ENCODE results near the gene ADRA2B.
"Not testable (repeated sequence)": the region's sequence is repeated elsewhere in the genome, so short reads cannot be mapped to it uniquely, and the experiment has no call there.

ADRA2B gene

GRCh38 chr2:96067098-96067660 lies 49.2 kb downstream of the ADRA2B start:
- not testable (repeated sequence) for H3K4me3 ChIP-seq; H3K27ac ChIP-seq; H3K4me1 ChIP-seq; H3K4me2 ChIP-seq; H4K20me1 ChIP-seq; H3K27me3 ChIP-seq; H3K9me3 ChIP-seq (replicated peaks in 1 of 11); H3K36me3 ChIP-seq; H3K9ac ChIP-seq

DNA sequence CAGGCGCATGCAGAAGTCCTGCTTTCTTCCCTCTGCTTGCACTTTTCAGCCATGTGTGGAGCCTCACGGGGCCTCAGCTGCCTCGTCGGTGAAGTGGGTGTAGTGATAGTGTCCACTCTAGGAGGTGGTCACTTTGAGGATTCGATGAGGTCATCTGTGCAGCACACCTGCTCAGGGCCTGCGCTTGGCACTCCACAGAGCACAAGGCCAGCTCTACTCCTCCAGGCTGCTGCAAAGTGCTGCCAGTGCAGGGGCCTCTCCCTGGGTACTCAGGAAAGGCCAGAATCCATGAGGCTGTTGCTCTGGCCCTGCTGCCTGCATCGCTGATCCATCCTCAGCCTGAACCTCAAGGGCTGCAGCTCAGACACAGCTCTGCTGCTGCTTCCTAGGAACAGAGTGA lies 49.9 kb downstream of the ADRA2B start:
- peaks cover 0 to 12% (median 3%) of the 10 kb centered on the region in 10 experiments; a peak in 8 of 20 replicates for H3K4me1 ChIP-seq
- not testable (repeated sequence) for H3K27me3 ChIP-seq; H3K4me2 ChIP-seq; H3K4me3 ChIP-seq; H4K20me1 ChIP-seq; H3K9ac ChIP-seq; H3K9me3 ChIP-seq (replicated peaks in 1 of 11); H3K27ac ChIP-seq; H3K36me3 ChIP-seq

- not testable (repeated sequence) for H3K9me3 ChIP-seq (replicated peaks in 1 of 11); H3K4me3 ChIP-seq; H3K9ac ChIP-seq; H3K27ac ChIP-seq; H3K36me3 ChIP-seq; H4K20me1 ChIP-seq; H3K27me3 ChIP-seq; H3K4me2 ChIP-seq
- peaks cover 0 to 12% (median 3%) of the 10 kb centered on the region in 10 experiments; a peak in 8 of 20 replicates for H3K4me1 ChIP-seq
Observed at GRCh38 chr2:96065954-96066353, 50.4 kb downstream of the ADRA2B start.

DNA sequence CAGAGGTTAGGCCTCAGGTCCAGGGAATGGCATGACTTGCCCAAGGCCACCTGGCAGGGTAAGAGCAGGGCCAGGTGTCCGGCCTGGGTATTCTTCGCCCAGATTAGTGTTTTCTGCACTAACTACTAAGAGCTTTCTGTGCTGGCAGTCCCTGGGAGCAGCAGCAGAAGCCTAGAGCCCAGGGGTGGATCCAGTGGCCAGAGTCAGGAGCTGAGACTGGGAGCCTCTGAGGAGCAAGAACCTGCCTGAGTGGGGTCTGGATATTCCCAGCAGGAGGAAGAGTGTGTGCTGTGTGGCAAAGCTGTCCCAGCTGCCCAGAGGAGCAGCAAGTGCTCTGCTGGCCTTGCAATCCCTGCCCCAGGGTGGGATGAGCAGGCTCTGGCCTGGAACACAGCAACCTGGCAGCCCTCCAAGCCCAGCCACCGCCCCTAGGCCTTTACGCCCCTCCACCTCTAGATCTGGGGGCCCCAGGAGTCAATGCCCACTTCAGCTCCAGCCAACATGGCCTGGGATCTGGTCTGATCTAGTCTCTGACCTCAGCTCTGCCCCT lies 50.9 kb downstream of the ADRA2B start:
- H3K9ac ChIP-seq = no peak overlapping the region
- no peak overlapping the region for H3K27ac ChIP-seq
- no peak for TF ChIP-seq Cebpa-rat (IDR thresholded peaks at IDR 0.05)
- H3K27me3 ChIP-seq = no peaks in the 10 kb centered on the region
- no peaks in the 10 kb centered on the region for H3K9me3 ChIP-seq (replicated peaks in 1 of 11)
- no peak overlapping the region for H3K4me2 ChIP-seq
- H3K36me3 ChIP-seq = no peaks in the 10 kb centered on the region
- peaks cover 0 to 12% (median 3%) of the 10 kb centered on the region in 10 experiments; a peak in 8 of 20 replicates for H3K4me1 ChIP-seq
- H4K20me1 ChIP-seq = no peaks in the 10 kb centered on the region
- H3K4me3 ChIP-seq = no peak overlapping the region

GRCh38 chr2:96064760-96065159 lies 51.6 kb downstream of the ADRA2B start:
- H4K20me1 ChIP-seq; H3K27me3 ChIP-seq; H3K9me3 ChIP-seq (replicated peaks in 1 of 11); H3K27ac ChIP-seq; H3K9ac ChIP-seq; H3K4me2 ChIP-seq; H3K36me3 ChIP-seq; H3K4me3 ChIP-seq: not testable (repeated sequence)
- peaks cover 0 to 12% (median 3%) of the 10 kb centered on the region in 10 experiments; a peak in 8 of 20 replicates for H3K4me1 ChIP-seq

DNA sequence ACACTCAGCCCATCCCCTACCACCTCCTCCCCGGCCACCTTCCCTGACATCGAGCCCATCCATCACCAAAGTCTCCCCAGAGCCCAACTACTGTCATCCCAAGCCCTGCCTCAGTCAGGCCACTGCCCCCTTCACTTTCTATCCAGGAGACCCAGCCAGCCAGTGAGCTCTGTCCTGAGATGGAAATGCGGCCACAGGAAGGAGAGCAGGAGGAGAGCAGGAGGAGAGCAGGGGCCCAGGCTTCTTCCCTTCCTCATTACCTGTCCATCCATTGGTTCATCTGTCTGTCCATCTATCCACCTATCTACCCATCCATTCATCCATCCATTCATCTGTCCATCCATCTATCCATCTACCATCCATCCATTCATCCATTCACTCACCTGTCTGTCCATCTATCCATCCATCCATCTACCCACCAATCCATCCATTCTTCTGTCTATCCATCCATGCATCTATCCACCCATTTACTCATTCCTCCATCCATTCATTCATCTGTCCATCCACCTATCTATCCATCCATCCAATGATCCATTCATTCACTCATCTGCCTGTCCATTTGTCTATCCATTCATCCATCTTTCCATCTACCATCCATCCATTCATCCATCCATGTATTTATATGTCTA lies 52.2 kb downstream of the ADRA2B start:
- H3K27me3 ChIP-seq; H3K9me3 ChIP-seq (replicated peaks in 1 of 11); H4K20me1 ChIP-seq; H3K4me2 ChIP-seq; H3K4me3 ChIP-seq; H3K36me3 ChIP-seq; H3K9ac ChIP-seq; H3K27ac ChIP-seq: not testable (repeated sequence)
- H3K4me1 ChIP-seq = peaks cover 0 to 12% (median 3%) of the 10 kb centered on the region in 10 experiments; a peak in 8 of 20 replicates

DNA sequence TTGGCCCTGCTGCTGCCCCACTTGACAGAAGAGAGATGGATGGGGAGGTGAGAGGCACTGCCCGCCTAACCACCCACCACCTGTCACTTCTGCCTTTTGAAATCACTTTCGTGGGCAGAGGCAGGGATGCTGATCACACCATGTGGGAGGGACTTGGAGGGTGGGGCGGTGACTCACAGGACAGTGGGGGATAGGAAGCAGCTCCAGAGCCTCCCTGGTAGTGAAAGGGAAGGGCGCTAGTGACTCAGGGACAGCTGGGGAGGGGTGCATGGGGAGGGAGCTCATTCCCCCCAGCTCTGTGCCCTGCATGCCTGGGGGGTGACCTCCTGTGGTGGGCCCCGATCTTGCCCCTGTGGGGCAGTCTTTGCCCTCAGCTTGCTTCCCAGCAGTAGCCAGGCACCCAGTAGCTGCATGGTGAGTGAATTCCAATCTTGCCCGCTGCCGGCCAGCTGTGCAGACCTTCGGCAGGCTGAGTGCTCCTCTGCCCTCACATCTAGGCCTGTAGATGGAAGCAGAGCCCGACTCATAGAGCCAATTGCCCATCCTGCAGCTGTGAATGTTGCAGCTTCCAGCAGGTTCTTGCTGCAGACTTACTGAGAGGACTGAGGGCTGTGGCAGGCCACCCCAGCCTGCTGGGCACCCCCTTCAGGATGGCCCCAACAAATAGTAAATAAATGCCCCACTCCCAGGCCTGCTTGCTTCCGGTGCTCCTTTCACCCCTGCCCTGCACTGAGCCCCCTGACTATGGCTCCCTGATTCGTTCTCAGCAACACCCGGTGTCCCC lies 53.1 kb downstream of the ADRA2B start:
- not testable (repeated sequence) for H3K4me3 ChIP-seq; H3K9ac ChIP-seq; H4K20me1 ChIP-seq; H3K27me3 ChIP-seq; H3K9me3 ChIP-seq (replicated peaks in 1 of 11); H3K27ac ChIP-seq; H3K36me3 ChIP-seq
- H3K4me2 ChIP-seq = peak overlapping the region in 5 of 11 experiments; percentile 46 to 59 (median 52); a peak in 8 of 22 replicates
- peaks cover 0 to 12% (median 3%) of the 10 kb centered on the region in 10 experiments; a peak in 8 of 20 replicates for H3K4me1 ChIP-seq

Data from BLaER1 treated with 17β-estradiol and CSF1 and Interleukin-3, amounts not matched to agents 10 nM and 100 nM (cell line).